Lower leg skin (tissue), 4 donors: ENCODE measurements around the gene WBP4. TPM values are rescaled to one million over a fixed set of nuclear protein-coding genes. Genes with fewer than 3 reads are reported as not detected.
A peak's percentile ranks its signal among the peaks of the same experiment; 100 is the strongest.

Source experiments
- DNase-seq, 2 donors: peaks; one replicate each; pipeline ENCODE4 v3.0.0-alpha.2; 2019; ENCODE audit warnings: low spot score in 2 of 2
- H3K4me3 ChIP-seq: fragments of 200-600 bp; sonication (generic); 2 replicates; pipeline ENCODE4 v1.5.1; 2017; ENCODE audit warnings: mild to moderate bottlenecking, low read depth; ENCODE audit not compliant: poor library complexity, severe bottlenecking
- POLR2A ChIP-seq, 2 donors: fragments of 450-650 bp; IDR thresholded peaks; one replicate each; pipeline ENCODE4 v1.6.1; 2016 to 2017; ENCODE audit warnings: antibody characterized with exemption in 2 of 2, mild to moderate bottlenecking in 1 of 2, moderate library complexity in 1 of 2
- WGBS, 2 donors: methylation state at CpG; one replicate each; pipeline ENCODE4 v1.1.5; 2018; 5-methylcytosine and 5-hydroxymethylcytosine counted together
- intact Hi-C: fragments of 100-400 bp; cut with DNase I; formaldehyde crosslinking; loops from one replicate; pipeline ENCODE4 v1.15.0; 2023; ENCODE audit warnings: low total_unique reads
- total RNA-seq, 4 donors: library from RNA; depleted of rRNA; stranded (reverse); fragments of >200 nt; gene quantifications; one replicate each; pipeline ENCODE4 v1.1.0, GENCODE V29; 2016
- TF ChIP-seq, protein P1 (sequence below), 3 donors: fragments of 450-650 bp; IDR thresholded peaks; one replicate each; pipeline ENCODE4 v1.5.1; 2016; ENCODE audit warnings: antibody characterized with exemption in 3 of 3, mild to moderate bottlenecking in 3 of 3, moderate library complexity in 2 of 3

Gene WBP4, protein sequence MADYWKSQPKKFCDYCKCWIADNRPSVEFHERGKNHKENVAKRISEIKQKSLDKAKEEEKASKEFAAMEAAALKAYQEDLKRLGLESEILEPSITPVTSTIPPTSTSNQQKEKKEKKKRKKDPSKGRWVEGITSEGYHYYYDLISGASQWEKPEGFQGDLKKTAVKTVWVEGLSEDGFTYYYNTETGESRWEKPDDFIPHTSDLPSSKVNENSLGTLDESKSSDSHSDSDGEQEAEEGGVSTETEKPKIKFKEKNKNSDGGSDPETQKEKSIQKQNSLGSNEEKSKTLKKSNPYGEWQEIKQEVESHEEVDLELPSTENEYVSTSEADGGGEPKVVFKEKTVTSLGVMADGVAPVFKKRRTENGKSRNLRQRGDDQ
- total RNA-seq = 10 to 100 TPM in 2 of 4 donors, 1 to 10 TPM in 2; 7.2 to 11.2 (median 9.8) TPM

- WGBS, 2 donors = 0% methylated on average over 59 to 60 of the region's 71 CpGs
- intact Hi-C loops = no loop called here
Observed at GRCh38 chr13:41061075-41061913, at the start of gene WBP4. TSS of gene WBP4 (plus strand) at chr13:41061509. CDS start at chr13:41061674, 165 bp downstream.

GRCh38 chr13:41012536-41012935, 48.8 kb upstream of the WBP4 start:
- intact Hi-C loops = no loop called here
- H3K4me3 ChIP-seq = no peak overlapping the region
- no peak for DNase-seq
- WGBS, 2 donors = 71 to 85% methylated on average over 2 of the region's 2 CpGs
- TF ChIP-seq POLR2A (IDR thresholded peaks at IDR 0.05) = no peak

More at GRCh38 chr13:41061075-41061913, at the start of gene WBP4:
- DNase-seq = peak; percentile 95 to 99
- peak in 1 of 2 donors; percentile 3 for TF ChIP-seq POLR2A (IDR thresholded peaks at IDR 0.05)
- TF ChIP-seq, protein P1, sequence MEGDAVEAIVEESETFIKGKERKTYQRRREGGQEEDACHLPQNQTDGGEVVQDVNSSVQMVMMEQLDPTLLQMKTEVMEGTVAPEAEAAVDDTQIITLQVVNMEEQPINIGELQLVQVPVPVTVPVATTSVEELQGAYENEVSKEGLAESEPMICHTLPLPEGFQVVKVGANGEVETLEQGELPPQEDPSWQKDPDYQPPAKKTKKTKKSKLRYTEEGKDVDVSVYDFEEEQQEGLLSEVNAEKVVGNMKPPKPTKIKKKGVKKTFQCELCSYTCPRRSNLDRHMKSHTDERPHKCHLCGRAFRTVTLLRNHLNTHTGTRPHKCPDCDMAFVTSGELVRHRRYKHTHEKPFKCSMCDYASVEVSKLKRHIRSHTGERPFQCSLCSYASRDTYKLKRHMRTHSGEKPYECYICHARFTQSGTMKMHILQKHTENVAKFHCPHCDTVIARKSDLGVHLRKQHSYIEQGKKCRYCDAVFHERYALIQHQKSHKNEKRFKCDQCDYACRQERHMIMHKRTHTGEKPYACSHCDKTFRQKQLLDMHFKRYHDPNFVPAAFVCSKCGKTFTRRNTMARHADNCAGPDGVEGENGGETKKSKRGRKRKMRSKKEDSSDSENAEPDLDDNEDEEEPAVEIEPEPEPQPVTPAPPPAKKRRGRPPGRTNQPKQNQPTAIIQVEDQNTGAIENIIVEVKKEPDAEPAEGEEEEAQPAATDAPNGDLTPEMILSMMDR (IDR thresholded peaks at IDR 0.05) = no peak
- peak within 1 kb of the TSS; percentile 76 for H3K4me3 ChIP-seq

DNA sequence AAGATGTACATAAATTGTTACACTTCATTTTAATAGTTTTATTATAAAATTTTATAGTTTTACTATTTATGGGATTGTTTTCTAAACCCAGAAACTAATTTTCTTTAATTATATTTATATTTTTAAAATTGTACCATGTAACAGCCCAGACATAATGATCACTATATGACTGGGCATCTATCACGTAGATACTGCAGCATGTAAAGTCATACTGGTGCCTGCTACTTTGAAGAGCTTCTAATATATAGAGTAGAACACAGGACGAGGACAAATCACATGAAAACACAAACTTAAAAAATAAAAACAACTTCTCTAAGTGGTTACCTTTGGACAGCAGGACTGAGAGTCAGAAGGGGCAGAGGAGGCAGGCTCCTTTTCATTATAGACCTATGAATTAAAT, 47.5 kb upstream of the WBP4 start:
- 84 to 88% methylated on average over 2 of the region's 2 CpGs for WGBS, 2 donors
- DNase-seq = no peak
- intact Hi-C loops = no loop called here

GRCh38 chr13:41015920-41016319, 45.4 kb upstream of the WBP4 start:
- intact Hi-C loops = no loop called here
- WGBS, 2 donors = 78 to 82% methylated on average over 6 of the region's 6 CpGs
- no peak overlapping the region for H3K4me3 ChIP-seq
- no peak for DNase-seq
- TF ChIP-seq, protein P1 (IDR thresholded peaks at IDR 0.05) = no peak
- no peak for TF ChIP-seq POLR2A (IDR thresholded peaks at IDR 0.05)

More for the DNA sequence above, 47.5 kb upstream of the WBP4 start:
- H3K4me3 ChIP-seq = no peak overlapping the region
- no peak for TF ChIP-seq POLR2A (IDR thresholded peaks at IDR 0.05)
- TF ChIP-seq, protein P1 (IDR thresholded peaks at IDR 0.05) = no peak

GRCh38 chr13:41017159-41017558, 44.1 kb upstream of the WBP4 start:
- TF ChIP-seq, protein P1 (IDR thresholded peaks at IDR 0.05) = no peak
- TF ChIP-seq POLR2A (IDR thresholded peaks at IDR 0.05) = no peak
- DNase-seq = peak in 1 of 2 donors; percentile 33
- WGBS, 2 donors = 37 to 43% methylated on average over 2 of the region's 2 CpGs
- intact Hi-C loops = no loop called here
- H3K4me3 ChIP-seq = no peak overlapping the region
